ENCODE results near the gene HHEX.

Gene HHEX

DNA sequence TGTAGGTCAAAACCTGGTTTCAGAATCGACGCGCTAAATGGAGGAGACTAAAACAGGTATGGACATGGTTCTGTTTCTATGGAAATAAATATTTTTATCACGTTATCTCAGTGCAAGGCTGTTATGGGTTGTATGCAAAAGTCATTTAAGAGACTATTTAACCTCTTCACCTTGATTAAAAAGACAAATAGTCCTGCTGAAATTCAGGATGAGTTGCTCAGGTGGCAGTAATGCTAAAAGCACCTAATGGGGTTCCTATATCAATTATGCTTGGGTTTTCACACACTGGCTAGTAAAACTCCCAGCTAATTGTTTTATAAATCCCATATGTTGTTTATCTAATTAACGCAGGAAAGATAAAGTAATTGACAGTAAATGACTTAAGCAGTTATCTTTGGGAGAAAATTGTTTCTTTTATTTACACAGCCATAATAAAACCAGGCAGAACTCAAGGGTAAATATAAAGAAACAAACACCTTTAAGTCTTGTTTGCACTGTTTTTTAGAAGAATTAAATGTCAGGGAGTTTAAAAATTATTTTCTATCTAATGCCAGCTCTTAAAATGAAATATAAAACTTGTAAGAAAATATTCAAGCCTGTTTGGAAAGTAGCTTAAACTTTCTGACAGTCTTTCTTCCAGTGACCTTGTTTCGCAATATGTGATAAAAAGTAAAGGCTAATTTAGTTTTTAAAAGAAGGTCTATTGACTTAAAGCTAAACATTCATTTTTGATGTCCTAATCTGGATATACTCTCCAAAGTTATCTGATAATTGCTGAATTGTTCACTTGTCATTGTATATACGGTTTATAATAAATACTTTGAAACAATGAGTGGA, 3.2 kb downstream of the HHEX start:
- DNase-seq (ENCODE audit: low read depth) = no peak

DNA sequence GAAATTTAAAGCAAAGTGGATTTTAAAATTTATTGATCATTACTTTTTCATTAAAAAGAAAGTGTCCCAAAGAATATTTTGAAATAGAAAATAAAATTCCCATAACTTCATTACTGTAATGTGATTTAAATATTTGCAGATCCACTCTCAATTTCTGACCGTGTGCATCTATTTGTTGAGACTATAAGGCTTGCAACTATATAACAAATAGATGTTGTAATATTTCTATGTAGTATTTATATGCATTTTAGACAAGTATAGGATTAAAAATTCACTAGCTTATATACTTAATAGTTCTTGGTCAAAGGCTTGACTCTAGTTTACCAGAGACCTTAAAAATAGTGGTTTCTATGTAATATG, 3.8 kb downstream of the HHEX start:
- no peak for DNase-seq (ENCODE audit: low read depth)

DNA sequence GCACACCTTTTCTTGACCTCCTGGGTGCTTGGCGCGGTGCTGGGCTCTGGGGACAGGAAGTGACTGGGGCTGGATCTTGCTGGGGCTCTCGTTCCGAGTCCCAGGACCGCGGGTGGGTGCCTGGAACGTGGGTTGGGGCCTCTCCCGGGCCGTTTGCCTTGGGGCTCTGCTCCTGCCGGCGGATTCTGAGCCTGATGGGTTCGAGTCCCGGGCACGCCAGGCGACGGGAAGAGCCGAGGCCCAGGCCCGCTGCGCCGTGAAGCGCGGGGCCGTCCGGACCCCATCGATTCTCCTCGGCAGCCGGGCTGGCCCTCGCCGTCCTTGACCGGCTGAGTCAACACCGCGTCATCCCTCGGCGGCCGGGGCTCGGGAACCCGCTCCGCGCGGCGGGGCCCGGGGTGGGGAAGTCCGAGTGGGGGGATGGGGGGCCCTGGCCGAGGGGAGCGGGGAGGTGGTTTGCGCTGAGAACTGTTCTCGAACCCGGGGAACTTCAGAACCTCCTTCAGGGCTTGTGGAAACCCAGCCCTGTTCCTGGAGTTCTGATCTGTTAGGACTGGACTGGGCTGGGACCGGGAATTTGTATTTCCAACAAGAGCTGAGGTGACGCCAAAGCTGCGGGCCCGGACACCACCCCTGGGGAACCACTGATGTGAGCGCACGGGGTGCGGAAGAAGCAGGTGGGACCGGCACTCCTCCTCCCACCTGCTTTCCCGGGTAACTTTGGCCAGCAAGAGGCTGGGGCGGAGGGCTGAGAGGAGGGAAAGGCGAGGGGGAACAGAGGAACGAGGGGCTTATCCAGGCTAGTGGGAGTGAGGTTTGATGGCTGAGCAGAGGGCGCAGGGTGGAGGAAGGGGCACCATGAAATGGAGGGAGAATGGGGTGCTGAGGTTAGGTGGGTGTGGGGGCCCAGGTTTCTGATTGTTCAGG, 6.2 kb downstream of the HHEX start:
- no peak for DNase-seq (ENCODE audit: low read depth)

DNA sequence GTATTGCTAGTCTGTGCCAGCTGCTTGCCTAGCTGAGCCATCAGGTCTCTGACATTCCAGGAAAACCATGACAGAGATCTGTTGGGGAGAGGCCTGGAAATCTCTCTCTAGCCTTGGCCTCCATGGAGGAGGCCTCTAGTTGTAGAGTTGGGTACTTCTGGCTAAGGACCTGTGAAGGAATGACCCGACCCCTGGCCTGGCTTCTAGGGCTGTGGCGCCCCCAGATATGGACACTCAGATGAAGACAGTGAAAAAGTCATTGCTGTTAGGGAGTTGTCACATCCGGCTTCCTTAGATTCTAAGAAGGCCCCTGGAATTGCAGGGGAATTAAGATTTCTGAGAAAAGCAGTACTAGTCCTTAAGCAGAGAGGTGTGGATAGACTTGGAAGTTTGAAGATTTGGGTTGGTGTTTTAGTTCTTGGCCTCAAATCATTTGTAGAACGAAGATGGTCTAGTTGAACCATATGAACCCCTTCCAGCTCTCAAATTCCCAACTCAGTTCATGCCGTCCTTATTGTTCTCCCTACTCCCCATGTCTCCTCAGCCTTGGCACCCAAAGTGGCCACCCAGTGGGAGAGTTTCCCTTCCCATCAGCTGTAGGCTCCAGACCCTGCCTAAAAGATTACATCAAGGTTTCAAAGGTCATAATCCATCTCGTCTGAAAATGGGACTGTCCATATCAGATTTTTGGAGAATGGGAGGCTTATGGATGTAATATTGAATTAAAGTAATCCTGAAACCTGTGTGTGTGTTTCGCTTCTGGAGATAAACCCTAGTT, 7.0 kb downstream of the HHEX start:
- no peak for DNase-seq (ENCODE audit: low read depth)

DNA sequence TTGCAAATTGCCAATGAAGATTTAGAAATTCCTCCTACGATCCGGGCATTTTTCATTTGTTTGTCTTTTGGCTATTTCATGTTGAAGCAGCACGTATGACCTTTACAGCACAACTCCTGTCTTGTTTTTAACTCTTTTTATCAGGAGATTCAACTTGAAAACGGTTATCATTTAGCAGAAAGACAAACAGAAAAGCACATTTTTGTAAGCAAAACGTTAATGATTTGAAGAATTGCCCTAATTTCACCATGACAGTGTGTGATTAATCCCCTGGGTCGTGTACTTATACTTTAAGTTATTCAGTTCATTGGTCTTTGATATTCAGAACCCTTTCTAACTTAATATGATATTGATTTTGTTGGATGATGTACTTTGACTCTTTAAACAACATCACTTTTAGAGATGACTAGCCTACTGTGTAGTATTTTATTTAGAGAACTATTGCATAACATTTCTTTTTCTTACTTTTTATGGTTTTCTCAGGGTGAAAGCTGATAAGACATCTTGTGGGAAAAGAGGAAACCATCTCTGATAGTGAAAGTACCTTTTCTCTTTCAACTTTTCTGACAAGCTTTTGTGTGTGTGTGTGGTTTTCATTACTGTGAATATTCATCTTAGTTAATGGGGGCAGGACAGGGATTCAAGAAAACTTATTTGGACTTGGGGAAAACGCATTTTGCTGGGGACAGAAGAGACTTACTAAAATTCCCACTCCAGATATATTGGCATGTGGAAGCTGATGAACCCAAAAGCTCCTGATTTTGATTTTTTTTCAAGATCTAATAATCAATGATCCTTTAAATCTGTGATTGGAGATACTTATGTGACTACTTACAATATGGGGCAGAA, 8.1 kb downstream of the HHEX start:
- no peak for DNase-seq (ENCODE audit: low read depth)

DNA sequence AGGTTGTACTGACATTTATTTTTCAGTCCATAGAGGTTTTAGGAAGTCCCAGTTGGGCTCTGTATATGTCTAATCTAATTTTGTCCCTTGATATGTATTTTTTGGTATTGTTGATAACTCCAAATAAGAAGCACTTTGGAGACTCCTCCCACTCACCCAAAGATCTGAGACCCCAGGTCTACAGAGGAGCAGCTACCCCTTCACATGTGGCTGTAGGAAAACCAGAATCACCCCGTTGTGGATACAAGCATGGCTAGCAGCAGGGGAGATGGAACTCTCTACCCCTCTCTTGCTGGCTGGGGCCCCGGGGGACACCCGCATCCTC, 9.4 kb downstream of the HHEX start:
- DNase-seq (ENCODE audit: low read depth) = no peak

DNA sequence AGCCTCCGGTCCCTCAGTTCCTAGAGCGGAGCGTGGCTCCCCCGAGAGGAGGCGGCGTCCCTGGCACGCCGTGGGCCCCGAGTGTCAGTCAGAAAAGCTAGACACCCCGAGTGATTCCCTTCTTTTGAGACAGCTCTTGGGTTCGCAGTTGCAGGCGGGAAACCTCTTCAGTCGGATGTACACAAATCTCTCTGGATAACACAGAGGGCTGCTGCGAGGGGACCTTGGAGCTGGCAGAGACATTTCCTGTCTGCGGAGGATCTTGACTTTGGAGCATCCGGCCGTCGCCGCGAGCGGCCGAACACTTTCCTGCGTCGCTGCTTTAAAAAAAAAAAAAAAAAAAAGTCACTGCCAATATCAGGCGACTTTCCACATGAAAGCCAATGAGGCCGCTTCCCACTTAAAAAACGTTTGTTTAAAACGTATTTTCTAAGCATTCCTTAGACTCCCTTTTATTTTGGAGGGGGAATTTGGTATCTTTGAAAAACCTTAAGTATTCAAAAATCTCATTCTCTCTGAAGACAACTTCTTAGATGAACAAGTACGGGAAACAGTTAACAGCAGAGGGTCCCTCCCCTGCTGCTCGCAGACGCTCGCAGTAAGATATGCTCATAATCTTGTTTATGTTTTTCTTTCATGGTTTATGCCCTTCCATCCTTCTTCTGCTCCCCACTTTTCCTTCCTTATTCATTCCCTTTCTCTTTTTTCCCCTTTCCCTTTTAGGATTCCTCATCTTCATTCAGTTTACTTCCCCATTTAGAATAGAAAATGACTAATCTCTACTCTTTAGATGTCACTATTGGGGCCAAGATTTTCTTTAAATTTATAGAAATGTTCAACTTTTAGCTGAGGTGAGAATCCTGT, 10.0 kb downstream of the HHEX start:
- DNase-seq (ENCODE audit: low read depth) = no peak

DNA sequence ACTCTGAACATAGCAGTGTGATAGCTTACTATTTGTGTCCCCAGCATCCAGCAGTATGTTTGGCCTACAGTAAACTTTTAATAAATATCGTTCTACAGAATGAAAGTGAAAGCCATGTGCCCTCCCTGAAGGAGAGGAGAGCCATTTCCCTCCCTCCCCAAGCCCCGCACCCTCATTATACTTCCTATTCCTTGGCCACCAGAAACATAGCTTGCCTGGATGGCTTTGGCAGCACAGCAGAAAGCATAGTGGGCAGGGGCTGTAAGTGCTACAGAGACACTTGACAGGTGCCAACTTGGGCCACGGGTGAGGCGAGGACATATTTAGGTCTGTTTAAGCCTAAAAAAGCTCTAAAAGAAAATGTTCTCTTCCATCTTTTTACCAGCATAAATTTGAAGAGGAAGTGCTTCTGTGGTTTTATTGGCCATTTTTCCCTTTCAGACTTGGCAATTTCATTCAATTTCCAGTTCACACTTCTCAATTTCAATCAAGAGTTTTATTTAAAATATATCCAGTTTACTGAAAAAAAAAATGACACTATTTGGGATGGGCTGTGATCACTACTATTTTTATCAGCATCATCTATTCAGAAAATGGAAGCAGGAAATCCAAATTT, 12.7 kb downstream of the HHEX start:
- no peak for DNase-seq (ENCODE audit: low read depth)

DNA sequence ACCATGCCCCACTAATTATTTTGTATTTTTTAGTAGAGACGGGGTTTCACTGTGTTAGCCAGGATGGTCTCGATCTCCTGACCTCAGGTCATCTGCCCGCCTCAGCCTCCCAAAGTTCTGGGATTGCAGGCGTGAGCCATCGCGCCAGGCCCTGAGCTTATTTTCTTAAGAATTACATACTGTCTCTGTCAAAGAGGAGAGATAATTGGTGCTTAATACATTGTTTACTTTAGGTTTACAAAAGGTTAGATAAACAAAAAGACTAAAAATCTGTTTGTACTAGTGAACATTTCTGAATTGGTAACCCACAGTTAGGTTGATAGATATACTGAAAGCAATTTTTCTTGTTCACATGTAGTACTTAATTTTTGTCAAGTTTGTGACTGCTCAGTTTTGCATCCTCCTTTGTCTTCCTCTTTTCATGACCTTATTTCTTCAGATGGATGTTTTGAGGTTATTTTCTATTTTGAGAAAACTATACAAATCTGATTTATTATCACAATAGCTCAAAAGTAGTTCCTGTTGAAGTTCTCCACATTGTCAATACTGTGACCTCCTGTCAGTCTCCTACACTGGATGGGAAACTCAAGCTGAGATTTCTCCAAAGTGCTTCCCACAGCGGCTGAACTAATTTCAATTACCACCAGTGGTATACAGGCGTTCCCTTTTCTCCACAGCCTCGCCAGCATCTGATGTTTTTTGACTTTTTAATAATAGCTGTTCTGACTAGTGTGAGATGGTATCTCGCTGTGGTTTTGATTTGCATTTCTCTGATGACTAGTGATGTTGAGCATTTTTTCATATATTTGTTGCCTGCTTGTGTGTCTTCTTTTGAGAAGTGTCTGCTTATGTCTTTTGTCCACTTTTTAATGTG, 22.5 kb downstream of the HHEX start:
- DNase-seq (ENCODE audit: low read depth) = no peak

DNA sequence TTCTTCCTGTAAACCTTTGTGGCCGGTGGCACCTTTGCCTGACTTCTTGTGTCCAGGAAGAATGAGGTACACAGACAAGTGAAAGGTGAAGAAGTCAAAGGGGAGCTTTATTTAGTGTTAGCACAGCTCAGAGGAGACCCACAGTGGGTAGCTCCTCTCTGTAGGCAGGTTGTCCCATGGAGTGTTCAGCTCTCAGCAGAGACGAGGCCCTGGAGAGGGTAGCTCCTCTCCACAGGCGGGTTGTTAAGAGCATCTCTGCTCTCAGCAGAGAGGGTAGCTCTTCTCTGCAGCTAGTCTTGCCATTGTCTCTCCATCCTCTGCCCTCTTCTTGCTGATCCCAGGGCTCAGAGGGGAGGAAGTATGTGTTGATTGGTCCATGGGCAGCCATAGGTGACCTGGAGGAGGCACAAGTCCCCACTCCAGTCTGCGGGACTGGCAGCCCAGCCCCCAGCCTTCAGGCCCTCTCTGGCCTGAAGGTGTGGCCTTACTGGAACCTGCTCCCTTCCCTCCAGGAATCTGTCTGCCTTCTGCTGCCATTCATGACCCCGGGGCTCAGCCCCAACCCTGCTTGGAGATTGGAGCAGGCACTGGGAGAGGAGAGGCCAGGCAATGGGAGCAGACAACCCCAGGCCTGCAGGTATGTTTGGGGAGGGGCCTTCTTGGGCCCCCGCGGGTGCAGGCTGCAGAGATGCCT, 24.5 kb downstream of the HHEX start:
- DNase-seq (ENCODE audit: low read depth) = no peak

DNA sequence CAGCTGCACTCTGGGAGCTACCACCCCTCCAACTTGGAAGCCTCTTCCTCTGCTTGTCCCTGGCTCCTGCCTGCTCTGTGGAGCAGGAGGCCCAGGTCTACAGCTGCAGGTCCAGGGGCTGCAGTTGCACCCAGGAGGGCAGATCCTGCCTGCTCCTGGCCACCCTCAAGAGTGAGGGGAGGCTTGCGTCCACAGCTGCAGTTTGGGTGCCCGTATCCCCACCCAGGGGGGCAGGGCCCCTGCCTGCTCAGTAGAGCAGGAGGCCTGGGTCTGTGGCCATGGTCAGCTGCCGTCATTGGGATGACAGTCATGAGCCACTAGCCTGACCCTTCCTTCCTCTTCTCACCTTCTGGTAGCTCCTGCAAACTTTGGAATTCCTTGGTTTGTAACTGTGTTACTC, 25.1 kb downstream of the HHEX start:
- no peak for DNase-seq (ENCODE audit: low read depth)

DNA sequence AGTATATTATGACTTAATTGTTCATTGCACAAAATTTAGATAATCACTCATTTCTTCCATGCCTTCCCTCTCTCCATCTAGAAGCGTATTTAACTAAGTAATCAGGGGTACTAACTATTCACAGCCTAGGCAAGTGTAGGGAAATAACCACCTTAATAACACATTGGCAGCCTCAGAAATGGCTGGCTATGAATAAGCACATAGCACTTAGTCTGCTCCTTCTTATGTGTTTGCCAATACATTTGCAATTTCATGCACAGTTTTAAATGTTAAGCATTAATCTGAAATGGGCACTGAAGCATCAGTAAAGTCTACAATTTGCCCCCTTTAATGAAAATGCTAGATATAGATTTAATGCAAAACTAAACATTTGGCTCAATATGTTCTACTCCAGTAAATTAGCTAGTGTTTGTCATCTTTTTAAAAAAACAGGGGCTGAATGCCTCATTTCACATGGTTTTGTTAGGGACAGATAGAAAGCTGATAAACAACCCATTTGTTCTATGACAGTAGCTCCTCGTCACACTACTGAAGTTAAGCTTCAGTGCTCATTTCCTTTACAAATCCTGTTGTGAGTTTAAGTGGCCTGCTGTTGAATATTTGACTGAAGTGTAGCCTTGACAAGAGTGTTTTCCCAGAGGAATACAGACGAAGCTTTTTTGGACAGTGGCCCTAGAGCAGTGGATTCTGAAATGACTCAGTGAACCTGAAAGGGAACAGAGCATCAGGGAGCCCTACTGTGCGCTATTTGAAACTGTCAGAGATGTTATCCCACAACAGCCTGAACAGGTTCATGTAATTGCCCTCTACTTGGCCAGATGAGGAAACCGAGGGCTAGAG, 30.5 kb downstream of the HHEX start:
- no peak for DNase-seq (ENCODE audit: low read depth)

DNA sequence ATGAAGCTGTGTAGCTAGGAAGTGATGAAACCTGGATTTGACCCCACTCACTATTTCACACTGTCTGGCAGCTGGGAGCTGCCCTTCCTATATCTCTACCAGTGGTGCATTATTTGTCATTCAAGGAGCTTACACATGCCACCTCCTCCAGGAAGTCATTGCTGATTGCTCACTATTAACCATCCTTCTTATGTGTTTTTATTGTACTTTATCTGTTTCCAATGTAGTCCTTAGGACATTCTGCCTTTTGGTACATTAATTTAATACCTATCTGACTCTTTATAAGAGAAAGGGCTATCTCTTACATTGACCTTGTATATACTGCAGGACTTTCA, 31.0 kb downstream of the HHEX start:
- no peak for DNase-seq (ENCODE audit: low read depth)

DNA sequence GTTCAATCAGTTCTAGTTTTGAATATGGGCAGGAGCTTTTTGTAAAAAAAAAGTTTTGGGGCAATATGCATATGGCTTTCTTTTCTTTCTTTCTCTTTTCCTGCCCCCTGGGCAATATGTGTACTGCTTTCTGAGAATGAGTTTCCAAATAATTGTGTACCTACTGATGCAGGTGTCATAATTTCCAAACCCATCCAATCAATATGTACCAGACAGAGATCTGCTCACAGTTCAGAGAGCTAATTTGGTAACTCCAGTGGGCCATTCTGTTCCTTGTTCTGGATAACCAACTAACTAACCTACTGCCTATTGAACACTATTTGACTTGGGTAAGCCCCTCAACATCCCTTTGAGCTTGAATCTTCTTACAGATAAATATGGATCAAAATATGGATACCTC, 32.6 kb downstream of the HHEX start:
- no peak for DNase-seq (ENCODE audit: low read depth)

DNA sequence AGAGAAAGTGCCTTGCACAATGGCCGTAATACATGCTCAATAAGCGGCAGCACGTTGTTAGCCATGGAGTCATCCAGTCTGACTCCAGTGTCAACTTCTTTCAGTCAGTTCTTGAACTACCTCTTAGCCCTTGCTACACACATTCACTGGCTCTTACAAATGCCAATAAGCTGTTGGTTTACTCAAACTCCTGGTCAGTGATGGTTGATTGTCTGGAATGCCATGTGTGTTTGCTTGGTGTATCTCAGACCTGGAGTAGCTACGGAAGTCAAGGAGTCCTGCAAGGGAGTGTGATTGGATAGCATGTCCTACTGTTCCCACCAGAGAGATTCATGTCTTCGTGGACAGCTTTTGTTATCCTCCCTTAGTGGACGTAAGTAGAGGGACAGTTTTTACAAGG, 37.4 kb downstream of the HHEX start:
- no peak for DNase-seq (ENCODE audit: low read depth)

DNA sequence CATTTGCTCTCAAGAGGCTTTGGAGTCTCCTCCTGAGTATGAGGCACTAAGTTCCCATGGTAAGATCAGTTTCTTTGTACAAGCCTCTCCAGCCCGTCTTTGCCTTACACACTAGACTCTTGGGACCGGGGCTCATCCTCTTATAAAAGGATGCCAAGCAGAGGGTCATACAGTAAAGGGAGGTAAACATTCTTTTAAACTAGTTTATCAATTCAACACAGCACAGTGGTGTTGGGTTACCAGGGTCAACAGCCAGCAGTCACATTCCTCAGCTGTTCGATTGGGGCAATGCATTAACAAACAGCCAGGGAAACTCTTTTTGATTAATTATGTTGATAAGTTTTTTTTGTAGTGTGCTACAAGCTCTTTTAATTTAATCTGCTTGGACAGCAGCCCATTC, 37.8 kb downstream of the HHEX start:
- no peak for DNase-seq (ENCODE audit: low read depth)

DNA sequence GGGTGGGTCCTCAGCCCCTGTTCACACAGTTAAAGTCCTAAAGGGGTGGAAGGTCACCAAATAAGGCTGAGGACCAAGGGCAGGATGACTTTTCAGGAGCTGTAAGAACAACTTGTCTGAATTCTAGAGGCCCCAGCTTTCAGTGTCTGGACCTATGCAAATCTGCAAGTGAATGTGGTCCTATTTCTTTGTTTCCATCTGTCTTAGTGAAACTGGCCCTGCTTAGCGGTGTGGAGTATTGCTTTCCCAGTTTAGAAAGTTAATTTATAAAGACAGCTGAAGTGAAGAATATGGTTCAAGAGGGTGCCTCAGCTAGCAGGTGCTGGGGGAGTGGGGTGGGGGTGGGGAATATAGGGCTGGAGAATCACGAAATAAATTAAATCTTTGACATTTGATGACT, 40.1 kb downstream of the HHEX start:
- no peak for DNase-seq (ENCODE audit: low read depth)

DNA sequence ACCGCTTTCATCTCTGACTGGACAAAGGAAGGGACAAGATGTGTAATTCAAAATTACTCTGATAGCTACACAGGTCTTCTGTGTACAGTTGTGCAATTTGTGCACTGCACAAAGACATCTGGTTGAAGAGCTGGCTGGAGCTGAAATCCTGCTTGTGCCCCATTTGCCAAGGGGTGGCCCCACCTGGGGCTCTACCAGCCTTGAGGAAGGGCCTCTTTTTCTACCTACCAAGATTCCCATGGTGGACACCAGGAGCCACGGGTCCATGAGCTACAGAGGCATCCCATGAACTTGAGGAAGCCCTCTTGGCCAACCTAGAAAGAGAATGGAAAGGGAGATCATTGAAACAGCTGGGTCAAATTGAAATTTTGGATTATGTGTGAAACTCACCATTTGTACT, 43.2 kb downstream of the HHEX start:
- no peak for DNase-seq (ENCODE audit: low read depth)
